Activated CD8-positive, alpha-beta T cell treated with anti-CD3 and anti-CD28 coated beads for 36 hours (primary cell): ENCODE data around the gene AQP9. TPM values are rescaled to one million over a fixed set of nuclear protein-coding genes. Genes with fewer than 3 reads are reported as not detected.
"Not testable (repeated sequence)": the region's sequence is repeated elsewhere in the genome, so short reads cannot be mapped to it uniquely, and the experiment has no call there.

Source experiments
- ATAC-seq: fragments of 200-7000 bp; cut with Tn5 transposase; one replicate; pipeline ENCODE4 v1.10.0; 2021; ENCODE audit warnings: mild to moderate bottlenecking, moderate library complexity
- CTCF ChIA-PET: fragments of 350-600 bp; sonication (Branson Sonifier 250); formaldehyde crosslinking; loops from one replicate; lab custom pipeline; 2021; ENCODE audit warnings: antibody characterized with exemption; lab: Charles Lee
- POLR2A ChIA-PET: fragments of 350-600 bp; sonication (Branson Sonifier 250); formaldehyde crosslinking; loops from one replicate; lab custom pipeline; 2021; ENCODE audit warnings: antibody characterized with exemption; lab: Charles Lee
- DNase-seq: peaks from one replicate; pipeline ENCODE4 v3.0.0-alpha.2; 2020
- H3K27ac Mint-ChIP-seq: one replicate; pipeline ENCODE4 v1.8.0; 2021; ENCODE audit warnings: mild to moderate bottlenecking, mixed read lengths
- H3K27me3 Mint-ChIP-seq: one replicate; pipeline ENCODE4 v1.8.0; 2021; ENCODE audit warnings: mixed read lengths
- H3K36me3 Mint-ChIP-seq: one replicate; pipeline ENCODE4 v1.8.0; 2021; ENCODE audit warnings: low read depth, mixed read lengths
- H3K4me1 Mint-ChIP-seq: one replicate; pipeline ENCODE4 v1.8.0; 2021; ENCODE audit warnings: low read depth, mixed read lengths
- H3K4me3 Mint-ChIP-seq: one replicate; pipeline ENCODE4 v1.8.0; 2021; ENCODE audit warnings: mild to moderate bottlenecking, moderate library complexity, mixed read lengths
- H3K9me3 Mint-ChIP-seq: one replicate; pipeline ENCODE4 v1.8.0; 2021; ENCODE audit warnings: mixed read lengths
- intact Hi-C: fragments of 100-400 bp; cut with micrococcal nuclease; formaldehyde crosslinking; loops from one replicate; pipeline ENCODE4 v1.10.0; 2022
- total RNA-seq, 2 experiments: library from RNA; stranded (reverse); gene quantifications; one replicate each; pipeline ENCODE4 v1.2.3, GENCODE V29; 2021
- TF ChIP-seq, protein P1 (sequence below): fragments of 200-600 bp; IDR thresholded peaks from one replicate; pipeline ENCODE4 v1.8.0; 2022; ENCODE audit warnings: antibody characterized with exemption, mild to moderate bottlenecking

AQP9 gene
- total RNA-seq, 2 experiments from 2014 or later, result not detected

- Mint-ChIP-seq H3K4me1 (no peaks in the 10 kb centered on the region), H3K36me3 (no peaks in the 10 kb centered on the region), H3K9me3 (no peaks in the 10 kb centered on the region), H3K27ac (no peak overlapping the region), H3K27me3 (peaks cover 17% of the 10 kb centered on the region), H3K4me3 (no peak overlapping the region)
- intact Hi-C loops, result no loop called here
- CTCF ChIA-PET, result no interaction called here
- TF ChIP-seq, protein P1, sequence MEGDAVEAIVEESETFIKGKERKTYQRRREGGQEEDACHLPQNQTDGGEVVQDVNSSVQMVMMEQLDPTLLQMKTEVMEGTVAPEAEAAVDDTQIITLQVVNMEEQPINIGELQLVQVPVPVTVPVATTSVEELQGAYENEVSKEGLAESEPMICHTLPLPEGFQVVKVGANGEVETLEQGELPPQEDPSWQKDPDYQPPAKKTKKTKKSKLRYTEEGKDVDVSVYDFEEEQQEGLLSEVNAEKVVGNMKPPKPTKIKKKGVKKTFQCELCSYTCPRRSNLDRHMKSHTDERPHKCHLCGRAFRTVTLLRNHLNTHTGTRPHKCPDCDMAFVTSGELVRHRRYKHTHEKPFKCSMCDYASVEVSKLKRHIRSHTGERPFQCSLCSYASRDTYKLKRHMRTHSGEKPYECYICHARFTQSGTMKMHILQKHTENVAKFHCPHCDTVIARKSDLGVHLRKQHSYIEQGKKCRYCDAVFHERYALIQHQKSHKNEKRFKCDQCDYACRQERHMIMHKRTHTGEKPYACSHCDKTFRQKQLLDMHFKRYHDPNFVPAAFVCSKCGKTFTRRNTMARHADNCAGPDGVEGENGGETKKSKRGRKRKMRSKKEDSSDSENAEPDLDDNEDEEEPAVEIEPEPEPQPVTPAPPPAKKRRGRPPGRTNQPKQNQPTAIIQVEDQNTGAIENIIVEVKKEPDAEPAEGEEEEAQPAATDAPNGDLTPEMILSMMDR, result no peak
- POLR2A ChIA-PET, result no interaction called here
- DNase-seq (no peak), ATAC-seq (no peak)
Measured at GRCh38 chr15:58109419-58109818, 28.8 kb upstream of the AQP9 start.

GRCh38 chr15:58110999-58111717 is 27.0 kb upstream of the AQP9 start:
- Mint-ChIP-seq H3K9me3 (no peaks in the 10 kb centered on the region), H3K4me1 (no peaks in the 10 kb centered on the region), H3K36me3 (no peaks in the 10 kb centered on the region), H3K27me3 (peaks cover 17% of the 10 kb centered on the region), H3K27ac (no peak overlapping the region), H3K4me3 (no peak overlapping the region)
- no peak for DNase-seq
- POLR2A ChIA-PET, result no interaction called here
- intact Hi-C loops, result no loop called here
- no peak for ATAC-seq
- CTCF ChIA-PET, result no interaction called here
- TF ChIP-seq, protein P1, result no peak

DNA sequence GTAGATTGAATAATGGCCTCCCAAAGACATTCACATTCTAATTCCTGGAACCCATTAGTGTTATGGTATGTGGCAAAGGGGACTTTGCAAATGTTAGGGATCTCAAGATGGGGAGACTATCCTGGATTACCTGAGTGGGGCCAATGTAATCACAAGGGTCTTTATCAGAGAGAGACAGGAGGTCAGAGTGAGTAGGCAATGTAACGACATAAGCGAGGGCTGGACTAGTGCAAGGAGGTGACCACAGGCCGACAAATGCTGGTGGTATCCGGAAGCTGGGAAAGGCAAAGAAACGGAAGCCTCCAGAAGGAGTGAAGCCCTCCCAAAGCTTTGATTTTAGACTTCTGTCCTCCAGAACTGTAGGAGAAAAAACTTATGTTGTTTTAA is 26.5 kb upstream of the AQP9 start:
- DNase-seq (no peak), ATAC-seq (no peak)
- peaks cover 13% of the 10 kb centered on the region for H3K27me3 Mint-ChIP-seq
- TF ChIP-seq, protein P1, result no peak
- no peak overlapping the region for H3K4me3 Mint-ChIP-seq
- POLR2A ChIA-PET, result no interaction called here
- CTCF ChIA-PET, result no interaction called here
- no peaks in the 10 kb centered on the region for H3K36me3 Mint-ChIP-seq
- H3K27ac Mint-ChIP-seq, result no peak overlapping the region
- intact Hi-C loops, result no loop called here
- no peaks in the 10 kb centered on the region for H3K9me3 Mint-ChIP-seq
- H3K4me1 Mint-ChIP-seq, result no peaks in the 10 kb centered on the region

DNA sequence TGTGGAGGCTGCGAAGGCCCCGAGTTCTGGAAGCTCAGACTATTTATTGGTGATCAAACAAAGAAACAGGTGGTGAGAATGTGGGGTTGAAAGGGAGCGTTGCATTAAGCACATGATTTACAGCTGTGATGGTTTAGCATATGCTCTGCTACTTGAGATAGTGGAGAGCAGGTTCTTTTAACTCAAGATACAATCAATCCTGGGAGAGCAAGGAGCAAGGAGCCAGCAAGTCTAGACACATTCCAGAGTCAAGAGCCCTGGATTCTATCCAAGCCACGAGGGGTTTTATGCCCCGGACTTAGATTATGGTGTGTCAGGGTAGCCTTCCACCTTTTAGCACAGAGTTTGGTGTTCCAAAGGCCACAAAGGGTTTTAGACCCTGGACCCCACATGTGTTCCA is 24.8 kb upstream of the AQP9 start:
- intact Hi-C loops, H3K4me1 Mint-ChIP-seq, CTCF ChIA-PET, ATAC-seq, DNase-seq, H3K27ac Mint-ChIP-seq, H3K4me3 Mint-ChIP-seq, H3K9me3 Mint-ChIP-seq, H3K36me3 Mint-ChIP-seq: not testable (repeated sequence)
- peaks cover 11% of the 10 kb centered on the region for H3K27me3 Mint-ChIP-seq
- POLR2A ChIA-PET, result interaction anchor here (0.7 kb wide), 1 partner anchor 302 kb away, joined by 3 read pairs; no protein-coding TSS in a partner anchor

- Mint-ChIP-seq H3K9me3 (no peaks in the 10 kb centered on the region), H3K4me1 (no peaks in the 10 kb centered on the region), H3K27ac (no peak overlapping the region), H3K36me3 (no peaks in the 10 kb centered on the region), H3K4me3 (no peak overlapping the region), H3K27me3 (peaks cover 11% of the 10 kb centered on the region)
- CTCF ChIA-PET, result no interaction called here
- ATAC-seq, result no peak
- no peak for DNase-seq
- intact Hi-C loops, result no loop called here
- POLR2A ChIA-PET, result no interaction called here
- TF ChIP-seq, protein P1, result no peak
Measured at GRCh38 chr15:58114388-58114787, 23.8 kb upstream of the AQP9 start.
